Progenitor cell of endocrine pancreas (in vitro differentiated cells): ENCODE results near the gene CLASP2. TPM values are rescaled to one million over a fixed set of nuclear protein-coding genes. Genes with fewer than 3 reads are reported as not detected.

Source experiments
- DNase-seq: peaks from one replicate; pipeline ENCODE4 v3.0.0; 2021; ENCODE audit warnings: low spot score; ENCODE audit not compliant: unreplicated experiment
- H3K27ac Mint-ChIP-seq: 2 replicates; pipeline ENCODE4 v1.8.0; 2021; ENCODE audit warnings: mild to moderate bottlenecking, moderate library complexity, mixed read lengths
- H3K27me3 Mint-ChIP-seq: 2 replicates; pipeline ENCODE4 v1.8.0; 2021; ENCODE audit warnings: mixed read lengths
- H3K36me3 Mint-ChIP-seq: 2 replicates; pipeline ENCODE4 v1.8.0; 2022; ENCODE audit warnings: mixed read lengths; ENCODE audit not compliant: insufficient read depth
- H3K4me1 Mint-ChIP-seq: 2 replicates; pipeline ENCODE4 v1.8.0; 2021; ENCODE audit warnings: low read depth, mixed read lengths
- H3K4me3 Mint-ChIP-seq: 2 replicates; pipeline ENCODE4 v1.8.0; 2021; ENCODE audit warnings: low read depth, mild to moderate bottlenecking, moderate library complexity, mixed read lengths
- H3K9me3 Mint-ChIP-seq: 2 replicates; pipeline ENCODE4 v1.8.0; 2021; ENCODE audit warnings: low read depth, mixed read lengths
- CTCF ChIP-seq: fragments of 200-600 bp; sonication (generic); IDR thresholded peaks from one replicate; pipeline ENCODE4 v1.5.0; 2021; ENCODE audit warnings: antibody characterized with exemption, mild to moderate bottlenecking; ENCODE audit not compliant: unreplicated experiment
- total RNA-seq: library from RNA; stranded (reverse); gene quantifications from 2 replicates; pipeline ENCODE4 v1.2.1, GENCODE V29; 2021

CLASP2 gene
- total RNA-seq, 1 donor from 2014 or later = 58.4 TPM

GRCh38 chr3:33581666-33582065 is 136.4 kb downstream of the CLASP2 start:
- H3K27ac Mint-ChIP-seq = no peak overlapping the region
- no peak for TF ChIP-seq CTCF
- peaks cover 15% of the 10 kb centered on the region for H3K36me3 Mint-ChIP-seq
- no peaks in the 10 kb centered on the region for H3K27me3 Mint-ChIP-seq
- H3K4me3 Mint-ChIP-seq = no peak overlapping the region
- peaks cover 14% of the 10 kb centered on the region for H3K4me1 Mint-ChIP-seq
- no peak for DNase-seq
- no peaks in the 10 kb centered on the region for H3K9me3 Mint-ChIP-seq

GRCh38 chr3:33579840-33580239 is 138.2 kb downstream of the CLASP2 start:
- no peak overlapping the region for H3K4me3 Mint-ChIP-seq

DNA sequence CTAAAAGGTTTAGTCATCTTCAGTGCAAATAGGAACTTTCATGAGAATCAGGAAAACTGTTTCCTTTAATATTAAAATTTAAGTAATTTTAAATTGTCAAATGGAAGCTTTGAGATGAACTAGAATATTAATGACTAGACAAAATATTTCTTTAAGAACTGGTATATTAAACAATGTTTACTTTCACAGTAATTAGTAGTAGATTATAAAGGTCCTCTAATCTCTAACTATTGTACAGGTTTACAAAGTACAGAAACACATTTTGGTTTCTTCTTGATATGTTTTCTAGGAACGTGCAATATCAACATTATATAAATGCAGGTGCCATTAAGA is 138.9 kb downstream of the CLASP2 start:
- TF ChIP-seq CTCF = no peak
- no peak for DNase-seq
- H3K27ac Mint-ChIP-seq = no peak overlapping the region
- no peaks in the 10 kb centered on the region for H3K27me3 Mint-ChIP-seq
- no peaks in the 10 kb centered on the region for H3K9me3 Mint-ChIP-seq
- H3K36me3 Mint-ChIP-seq = peaks cover 17% of the 10 kb centered on the region
- peaks cover 17% of the 10 kb centered on the region for H3K4me1 Mint-ChIP-seq
- H3K4me3 Mint-ChIP-seq = no peak overlapping the region

More at GRCh38 chr3:33579840-33580239, 138.2 kb downstream of the CLASP2 start:
- no peak for DNase-seq
- H3K36me3 Mint-ChIP-seq = peaks cover 17% of the 10 kb centered on the region
- H3K27me3 Mint-ChIP-seq = no peaks in the 10 kb centered on the region
- no peak overlapping the region for H3K27ac Mint-ChIP-seq
- TF ChIP-seq CTCF = no peak
- no peaks in the 10 kb centered on the region for H3K9me3 Mint-ChIP-seq
- H3K4me1 Mint-ChIP-seq = peaks cover 14% of the 10 kb centered on the region

- no peaks in the 10 kb centered on the region for H3K9me3 Mint-ChIP-seq
- TF ChIP-seq CTCF = no peak
- H3K27me3 Mint-ChIP-seq = no peaks in the 10 kb centered on the region
- peaks cover 17% of the 10 kb centered on the region for H3K36me3 Mint-ChIP-seq
- no peak for DNase-seq
- H3K4me1 Mint-ChIP-seq = peaks cover 17% of the 10 kb centered on the region
- H3K4me3 Mint-ChIP-seq = no peak overlapping the region
- H3K27ac Mint-ChIP-seq = no peak overlapping the region
Observed at GRCh38 chr3:33578325-33579177, 139.5 kb downstream of the CLASP2 start.

- Mint-ChIP-seq H3K27me3 (no peaks in the 10 kb centered on the region), H3K27ac (no peak overlapping the region), H3K36me3 (peaks cover 14% of the 10 kb centered on the region), H3K4me3 (no peak overlapping the region), H3K4me1 (peaks cover 17% of the 10 kb centered on the region), H3K9me3 (no peaks in the 10 kb centered on the region)
- TF ChIP-seq CTCF = no peak
- no peak for DNase-seq
Observed at GRCh38 chr3:33577588-33577987, 140.5 kb downstream of the CLASP2 start.
